ENCODE results near the gene HGD.
"Not testable (repeated sequence)": the region's sequence is repeated elsewhere in the genome, so short reads cannot be mapped to it uniquely, and the experiment has no call there.

GRCh38 chr3:120638820-120639219, 43.2 kb downstream of the HGD start:
- not testable (repeated sequence) for TF ChIP-seq CTCF, EP300 (IDR thresholded peaks at IDR 0.05)
